EH (cell line): ENCODE measurements around the gene NOL4L.
"Not testable (repeated sequence)": the region's sequence is repeated elsewhere in the genome, so short reads cannot be mapped to it uniquely, and the experiment has no call there.

Experiments
- DNase-seq: peaks from one replicate; pipeline ENCODE4 v3.0.0-alpha.2; 2015; ENCODE audit warnings: low read depth

NOL4L gene

DNA sequence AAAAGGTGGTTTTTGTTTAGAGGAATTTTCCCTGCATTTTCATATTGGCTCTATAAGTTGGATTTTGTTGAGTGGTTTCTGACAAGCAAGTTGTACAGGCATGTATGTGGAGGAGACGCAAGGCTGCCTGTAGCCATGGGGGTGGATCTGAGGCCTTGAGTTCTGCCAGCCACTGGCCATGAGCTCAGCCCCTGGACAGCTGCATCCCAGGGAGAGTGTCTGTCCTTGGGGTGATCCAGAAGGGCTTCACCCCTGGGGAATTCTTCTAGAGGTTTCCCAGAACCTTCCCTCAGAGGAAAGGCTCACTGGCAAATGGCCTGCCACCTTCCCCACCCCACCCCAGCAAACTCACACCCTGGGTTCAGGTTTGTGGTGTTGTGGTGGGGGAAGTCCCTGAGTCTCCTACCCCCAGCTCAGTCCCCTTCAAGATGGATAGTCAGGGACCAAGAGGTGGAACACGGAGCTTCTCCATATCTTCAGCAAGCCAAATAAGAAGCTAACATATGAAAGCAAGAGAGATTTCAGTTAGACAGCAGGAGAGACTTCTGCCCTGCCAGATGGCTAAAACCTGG lies 11.6 kb upstream of the NOL4L start:
- no peak for DNase-seq

DNA sequence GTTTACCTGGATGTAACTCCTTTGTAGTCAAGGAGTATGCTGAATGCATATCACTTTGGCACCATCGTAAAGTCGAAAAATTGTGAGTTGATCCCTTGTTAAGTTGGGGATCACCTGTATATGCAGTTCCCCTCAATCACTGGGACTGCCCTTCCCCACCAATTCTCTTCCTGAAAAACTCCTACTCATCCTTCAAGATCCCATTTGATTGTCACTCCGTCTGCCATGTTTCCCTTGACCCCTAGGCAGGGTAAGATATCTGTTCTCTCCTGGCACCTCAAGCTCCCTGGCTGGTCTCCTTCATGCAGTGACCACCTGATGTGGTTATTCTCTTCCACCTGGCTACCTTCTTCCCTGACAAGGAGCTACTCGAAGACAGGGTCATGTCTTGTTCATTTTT lies 10.0 kb upstream of the NOL4L start:
- no peak for DNase-seq

DNA sequence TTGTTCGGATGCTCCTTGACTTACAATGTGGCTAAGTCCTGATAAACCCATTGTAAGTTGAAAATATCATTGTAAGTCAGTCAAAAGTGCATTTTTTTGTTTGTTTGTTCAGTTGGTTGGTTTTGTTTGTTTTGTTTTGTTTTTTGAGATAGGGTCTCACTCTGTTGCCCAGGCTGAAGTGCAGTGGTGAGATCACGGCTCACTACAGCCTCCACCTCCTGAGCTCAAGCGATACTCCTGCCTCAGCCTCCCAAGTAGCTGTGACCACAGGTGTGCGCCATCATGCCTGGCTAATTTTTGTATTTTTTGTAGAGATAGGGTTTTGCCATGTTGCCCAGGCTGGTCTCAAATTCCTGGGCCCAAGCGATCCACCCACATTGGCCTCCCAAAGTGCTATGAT lies 9.5 kb upstream of the NOL4L start:
- DNase-seq = not testable (repeated sequence)

DNA sequence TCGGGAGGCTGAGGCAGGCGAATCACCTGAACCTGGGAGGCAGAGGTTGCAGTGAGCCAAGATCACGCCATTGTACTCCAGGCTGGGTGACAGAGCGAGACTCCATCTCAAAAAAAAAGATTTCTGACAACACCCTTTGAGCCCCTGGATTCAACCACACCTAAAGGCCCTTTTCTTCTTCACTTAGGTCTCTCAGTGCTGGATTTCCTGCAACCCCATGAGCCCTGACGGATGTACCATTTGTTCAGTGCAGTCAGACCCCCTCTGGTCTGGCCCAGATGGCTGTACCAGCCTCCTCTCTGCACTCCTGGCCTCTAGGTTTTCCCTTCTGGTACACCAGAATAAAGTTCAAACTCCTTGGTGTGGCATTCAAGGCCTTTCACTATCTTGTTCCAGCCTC lies 9.1 kb upstream of the NOL4L start:
- DNase-seq = no peak

DNA sequence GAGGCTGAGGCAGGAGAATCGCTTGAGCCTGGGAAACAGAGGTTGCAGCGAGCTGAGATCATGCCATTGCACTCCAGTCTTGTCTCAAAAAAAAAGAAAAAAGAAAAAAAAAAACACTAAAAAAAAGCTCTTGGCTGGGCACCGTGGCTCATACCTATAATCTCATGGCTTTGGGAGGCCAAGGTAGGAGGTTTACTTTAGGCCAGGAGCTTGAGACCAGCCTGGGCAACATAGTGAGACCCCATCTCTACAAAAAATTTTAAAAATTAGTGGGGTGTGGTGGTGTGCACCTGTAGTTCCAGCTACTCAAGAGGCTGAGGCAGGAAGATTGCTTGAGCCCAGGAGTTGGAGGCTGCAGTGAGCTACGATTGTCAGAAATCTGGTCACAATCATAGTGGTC lies 7.5 kb upstream of the NOL4L start:
- DNase-seq = not testable (repeated sequence)

DNA sequence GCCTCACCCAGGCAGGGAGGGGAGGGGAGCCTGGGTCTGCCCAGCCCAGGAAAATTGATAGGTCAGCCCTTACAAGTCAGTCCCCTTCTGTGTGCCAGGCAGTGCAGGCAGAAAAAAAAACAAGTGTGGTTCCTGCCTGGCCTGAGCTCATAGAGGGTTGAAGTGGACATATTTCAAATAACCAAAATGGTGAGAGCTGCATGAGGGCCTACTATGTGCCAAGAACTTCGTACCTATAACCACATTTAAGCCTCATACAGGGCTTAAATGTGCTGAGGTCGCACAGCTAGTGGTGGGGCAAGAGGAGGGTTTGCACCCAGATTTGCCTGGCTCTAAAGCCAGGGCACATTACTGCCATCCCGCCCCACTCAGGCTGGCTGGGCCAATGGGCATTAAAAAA lies 6.9 kb upstream of the NOL4L start:
- DNase-seq = no peak

DNA sequence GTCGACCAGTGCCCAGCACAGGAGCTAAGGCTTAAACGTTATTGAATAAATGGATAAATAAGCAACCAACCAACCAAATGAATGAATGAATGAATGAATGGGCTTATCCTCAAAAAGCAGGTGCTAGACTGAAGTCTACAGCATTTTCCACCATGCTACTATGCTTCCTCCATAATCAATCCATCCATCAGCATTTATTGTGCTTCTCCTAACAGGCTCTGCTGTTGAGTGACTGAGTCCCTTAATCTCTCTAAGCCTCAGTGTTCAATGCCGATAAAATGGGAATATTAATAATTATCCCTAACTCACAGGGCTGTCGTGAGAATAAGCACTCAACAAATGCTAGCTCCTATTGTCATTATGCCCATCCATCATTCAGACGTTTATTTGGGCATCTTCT lies 4.6 kb upstream of the NOL4L start:
- no peak for DNase-seq

DNA sequence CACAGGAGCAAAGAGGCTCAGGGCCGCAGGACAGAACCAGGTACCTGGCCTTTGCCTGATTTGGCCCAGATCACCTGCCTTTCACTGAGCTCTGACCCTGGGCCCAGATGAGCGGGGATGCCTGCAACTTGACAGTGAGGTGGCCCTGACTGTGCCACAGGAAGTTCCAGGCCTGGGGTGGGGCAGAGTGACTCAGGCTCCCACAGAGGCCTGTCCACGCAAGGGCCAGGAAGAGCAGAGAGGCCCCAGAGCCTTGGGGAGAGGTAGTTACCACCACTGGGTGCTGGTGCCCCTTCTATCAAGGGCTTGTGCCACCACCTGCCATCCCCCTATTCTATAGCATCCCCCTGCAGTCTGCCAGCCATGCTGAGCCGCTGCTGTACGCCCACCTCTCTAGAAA lies 4.1 kb upstream of the NOL4L start:
- DNase-seq = peak; percentile 60

DNA sequence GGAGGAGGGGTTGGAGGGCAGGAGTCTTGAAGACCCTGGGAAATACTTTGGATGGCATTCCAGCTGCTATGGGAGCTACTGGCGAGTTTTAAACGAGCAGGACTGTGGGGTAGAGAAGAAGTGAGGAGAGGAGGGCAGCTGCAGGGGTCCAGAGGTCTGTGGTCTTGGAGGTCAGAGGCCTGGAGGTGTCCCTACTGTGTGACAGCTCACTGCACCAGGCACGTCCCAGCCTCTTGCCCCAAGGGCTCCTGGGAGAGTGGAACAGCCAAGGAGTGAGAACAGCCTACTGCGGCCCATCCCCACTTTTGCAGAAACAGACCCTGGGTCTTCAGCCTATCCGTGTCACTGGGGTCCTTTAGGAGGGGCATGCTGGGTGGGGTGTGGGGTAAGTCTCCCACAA lies 2.9 kb upstream of the NOL4L start:
- no peak for DNase-seq

DNA sequence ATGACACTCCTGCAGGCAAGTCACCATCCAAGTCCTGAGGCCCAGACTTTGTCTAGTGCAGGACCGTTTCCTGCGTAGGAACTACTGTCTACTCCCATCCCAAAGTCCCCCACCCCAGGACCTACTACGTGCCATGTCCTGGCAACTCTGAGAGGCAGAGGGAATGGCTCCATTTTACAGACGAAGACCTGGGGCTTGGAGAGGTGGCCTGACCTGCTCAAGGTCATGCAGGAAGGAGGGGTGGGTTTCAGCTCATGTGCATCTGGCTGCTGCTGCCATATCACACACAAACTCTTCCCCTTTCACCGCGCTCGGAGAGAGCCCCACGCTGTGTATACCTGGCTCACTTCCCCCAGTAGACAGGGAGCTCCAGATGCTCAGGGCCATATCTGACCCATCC lies 1.2 kb upstream of the NOL4L start:
- no peak for DNase-seq

DNA sequence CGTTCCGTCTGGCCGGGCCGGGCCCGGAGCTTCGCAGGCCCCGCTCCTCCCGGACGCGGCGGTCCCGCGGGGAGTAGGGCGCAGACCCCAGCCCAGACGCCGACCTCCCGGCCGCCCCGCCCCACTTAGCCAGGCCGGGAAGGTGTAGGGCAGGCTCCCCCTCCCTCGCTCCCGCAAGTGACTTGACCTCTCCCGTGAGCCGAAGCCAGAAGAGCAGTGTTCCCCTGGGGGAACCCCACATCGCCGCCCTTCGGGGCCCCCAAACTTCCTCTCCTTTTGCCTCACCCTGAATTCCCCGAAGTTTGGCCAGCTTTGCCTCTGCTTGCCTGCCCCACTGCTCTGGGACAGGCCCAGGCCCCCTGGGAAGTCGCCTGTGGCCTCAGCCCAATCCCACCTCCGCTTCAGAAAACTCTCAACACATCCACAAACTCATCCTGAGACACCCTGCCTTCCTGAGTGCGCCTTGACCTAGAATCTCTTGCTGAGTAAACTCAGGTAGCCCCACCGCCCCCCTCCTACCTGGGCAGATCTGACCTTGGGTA lies 524 bp upstream of the NOL4L start:
- DNase-seq = no peak

DNA sequence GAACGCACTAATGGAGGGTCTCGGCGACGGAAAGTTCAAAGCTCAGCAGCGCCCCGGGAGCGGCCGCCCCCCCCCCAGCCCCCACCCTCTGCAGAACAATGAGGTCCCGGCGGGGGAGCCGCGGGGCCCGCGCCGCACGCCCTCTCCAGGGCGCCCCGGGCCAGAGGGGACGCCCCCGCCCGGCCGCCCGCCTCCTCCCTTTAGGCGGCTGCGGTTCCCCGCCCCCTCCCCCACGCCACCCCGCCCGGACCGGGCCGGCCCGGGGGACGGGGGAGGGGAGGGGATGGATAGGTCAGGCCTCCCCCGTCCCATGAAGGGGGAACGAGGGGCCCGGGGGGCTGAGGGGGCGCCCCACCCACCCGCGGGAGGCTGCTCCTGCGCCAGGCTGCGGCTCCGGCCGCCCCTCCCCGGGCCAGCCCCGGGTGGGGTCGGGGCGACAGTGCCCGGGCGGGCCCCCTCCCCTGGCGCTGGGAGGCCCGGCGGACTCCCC lies 1.5 kb downstream of the NOL4L start:
- DNase-seq = no peak

DNA sequence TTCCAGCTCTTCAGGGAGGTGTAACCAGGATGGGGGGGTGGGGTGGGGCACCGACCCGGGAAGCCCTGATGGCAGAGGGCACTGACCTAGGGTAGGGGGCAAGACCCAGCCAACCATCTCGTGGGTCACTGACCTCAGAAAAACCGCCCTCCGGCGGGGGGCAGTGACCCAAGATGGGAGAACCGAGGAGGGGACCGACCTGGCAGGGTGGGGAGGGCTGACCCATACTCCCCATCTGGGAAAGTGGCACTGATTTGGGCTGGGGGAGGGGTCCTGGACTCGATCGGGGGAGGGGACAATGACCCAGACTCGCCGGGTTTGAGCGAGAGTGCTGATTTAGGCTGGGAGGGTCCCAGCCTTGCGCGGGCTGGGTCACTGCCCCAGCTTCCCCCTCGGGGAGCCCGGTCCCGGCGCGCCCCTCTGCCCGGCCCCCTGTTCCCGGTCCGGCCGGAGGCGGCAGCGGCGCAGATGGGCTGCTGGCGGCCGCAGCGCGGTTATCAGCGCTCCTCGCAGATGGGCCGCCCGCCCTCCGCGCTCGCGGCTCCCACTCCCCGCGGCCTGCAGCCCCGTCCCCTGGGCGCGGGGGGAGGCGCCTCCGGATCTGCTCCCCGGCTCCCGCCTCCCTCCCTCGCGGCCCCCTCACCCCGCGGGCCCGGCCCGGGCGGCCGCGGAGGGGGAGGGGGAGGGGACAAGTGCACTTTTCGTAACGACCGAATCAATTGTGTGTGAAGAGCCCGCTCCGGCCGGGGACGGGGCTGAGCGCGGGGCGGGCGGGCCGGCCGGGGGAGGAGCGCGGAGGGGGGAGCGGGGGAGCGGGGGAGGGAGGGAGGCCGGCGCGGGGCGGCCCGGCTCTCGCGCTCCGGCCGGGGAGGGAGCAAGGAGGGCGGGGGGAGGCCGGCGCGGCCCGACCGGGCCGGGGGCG lies 2.2 kb downstream of the NOL4L start:
- DNase-seq = no peak

DNA sequence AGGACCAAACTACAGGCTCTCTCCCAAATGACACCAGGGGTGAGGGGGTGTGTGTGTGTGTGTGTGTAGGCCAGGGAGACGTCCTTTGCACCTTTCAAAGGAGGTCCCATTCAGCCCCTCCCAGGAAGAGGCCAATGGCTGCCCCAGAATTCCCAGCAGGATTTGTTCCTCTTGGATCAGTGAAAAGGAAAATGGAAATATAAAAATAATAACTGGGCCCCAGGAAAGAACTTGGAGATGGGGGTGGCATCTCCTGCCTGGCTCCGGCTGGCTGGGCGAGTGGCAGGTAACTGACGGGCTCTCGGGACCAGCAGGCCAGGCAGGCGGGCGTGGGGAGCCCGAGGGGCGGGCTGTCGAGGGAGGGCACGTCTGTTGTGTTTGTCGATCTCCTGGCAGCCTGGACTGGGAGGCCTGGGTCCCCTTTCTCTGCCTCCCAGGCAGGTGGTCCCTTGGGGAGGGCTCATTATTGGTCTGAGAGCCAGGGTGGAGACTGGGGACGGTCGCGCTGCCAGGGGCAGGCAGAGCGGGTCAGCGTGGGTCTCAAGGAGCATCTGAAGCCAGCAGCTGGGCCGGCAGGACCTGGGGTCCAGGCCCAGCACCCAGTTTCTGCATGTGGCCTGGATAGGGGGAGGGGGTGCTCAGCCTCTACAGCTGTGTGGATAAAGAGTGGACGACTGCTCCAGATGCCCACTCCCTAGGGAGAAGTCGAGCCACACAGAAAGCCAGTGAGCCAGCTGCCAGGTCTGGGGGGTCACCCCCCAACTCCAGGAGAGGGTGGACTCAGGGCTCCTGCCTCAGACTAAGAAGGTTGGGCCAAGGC lies 3.1 kb downstream of the NOL4L start:
- no peak for DNase-seq

DNA sequence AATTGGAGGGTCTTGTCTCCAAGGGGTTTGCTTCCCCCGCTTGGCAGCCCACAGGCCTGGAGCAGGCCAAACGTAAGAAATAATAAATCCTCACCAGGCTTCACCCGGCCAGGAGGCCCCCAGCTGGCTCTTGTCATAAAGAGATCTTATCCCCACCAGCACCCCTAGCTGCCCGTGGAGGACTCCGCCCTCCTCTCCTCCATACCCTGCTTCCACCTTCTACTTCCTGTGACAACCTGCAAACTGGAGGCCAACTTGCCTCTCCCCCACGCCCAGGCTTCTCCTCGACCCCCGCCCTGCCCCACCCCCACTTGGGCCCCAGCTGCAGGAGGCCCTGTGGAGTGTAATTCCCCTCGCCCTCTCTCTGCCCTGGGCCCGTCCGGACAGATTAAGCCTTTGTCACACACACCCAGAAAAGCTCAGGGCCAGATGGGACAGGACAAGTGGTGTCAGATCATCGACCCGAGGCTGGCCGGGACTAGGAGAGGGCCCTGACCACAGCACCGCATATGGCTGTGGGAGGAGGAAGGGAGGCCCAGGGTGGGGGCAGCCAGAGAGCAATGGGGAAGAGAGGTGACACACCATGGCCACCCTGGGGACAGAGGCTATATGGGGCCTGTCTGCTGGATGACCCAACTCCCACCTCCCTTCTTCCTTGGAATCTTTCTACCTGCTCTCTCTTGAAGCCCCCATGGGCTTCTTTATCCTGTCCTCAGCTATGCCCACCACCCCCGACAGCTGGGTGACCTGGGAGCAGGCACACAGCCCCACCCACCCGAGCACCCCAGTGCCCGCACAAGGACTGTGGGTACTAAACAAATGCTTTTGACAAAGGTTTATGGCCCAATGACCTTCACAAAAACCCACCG lies 3.9 kb downstream of the NOL4L start:
- no peak for DNase-seq

DNA sequence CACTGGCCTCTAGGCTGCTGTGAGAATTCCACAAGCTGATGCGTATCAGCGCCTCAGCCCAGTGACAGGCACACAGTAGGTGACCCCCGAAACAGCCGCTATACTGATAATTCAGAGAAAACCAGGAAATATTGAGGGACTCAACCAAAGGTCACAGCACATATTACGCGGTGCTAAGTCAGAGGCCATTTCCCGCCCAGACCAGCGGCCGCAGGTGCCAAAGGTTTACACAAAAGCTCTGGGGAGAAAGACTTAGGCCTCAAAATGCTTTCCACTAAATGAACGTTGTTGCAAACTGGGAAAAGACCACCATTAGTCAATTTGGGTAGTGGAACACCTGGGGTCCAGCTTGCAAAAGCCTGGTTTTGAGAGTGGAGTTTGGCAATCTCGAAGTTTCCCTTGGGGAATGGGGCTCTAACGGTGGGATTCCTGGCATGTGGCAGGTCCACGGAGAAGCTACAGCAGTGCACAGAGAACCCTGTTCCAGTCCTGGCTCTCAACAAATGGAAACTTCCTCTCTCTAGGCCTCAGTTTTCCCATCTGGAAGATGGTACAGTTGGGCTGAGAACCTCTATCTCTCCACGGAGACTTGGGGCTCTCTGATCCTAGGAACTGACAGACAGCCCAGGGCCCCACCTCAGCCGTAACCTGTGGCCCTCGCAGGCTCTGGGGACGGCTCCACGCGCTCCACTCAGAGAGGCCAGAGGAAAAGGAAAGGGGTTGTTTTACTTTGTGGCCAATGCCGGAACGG lies 4.7 kb downstream of the NOL4L start:
- no peak for DNase-seq

DNA sequence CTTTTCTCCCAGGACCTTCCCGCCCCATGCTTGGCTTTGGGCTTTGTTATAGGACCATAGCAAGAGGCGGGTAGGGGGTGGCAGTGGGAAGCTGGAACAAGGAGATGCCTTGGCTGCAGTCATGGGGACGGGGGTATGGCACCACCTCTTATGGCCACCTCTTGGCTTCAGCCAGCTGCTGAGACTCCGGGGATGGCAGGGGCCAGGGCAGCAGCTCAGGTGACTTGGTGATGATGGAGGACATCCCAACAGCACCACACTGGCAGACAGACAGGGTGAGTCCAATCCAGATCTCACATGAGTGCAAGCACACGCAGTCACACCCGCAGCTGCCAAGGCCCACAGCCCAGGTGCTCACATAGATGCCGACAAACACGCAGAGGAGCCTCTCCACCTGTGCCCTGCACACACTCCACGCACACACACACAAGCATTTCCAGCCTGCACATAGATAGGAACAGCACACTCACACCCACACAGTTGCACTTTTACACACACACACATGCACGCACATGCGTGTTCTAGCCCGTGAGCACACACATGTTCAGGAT lies 6.2 kb downstream of the NOL4L start:
- no peak for DNase-seq

DNA sequence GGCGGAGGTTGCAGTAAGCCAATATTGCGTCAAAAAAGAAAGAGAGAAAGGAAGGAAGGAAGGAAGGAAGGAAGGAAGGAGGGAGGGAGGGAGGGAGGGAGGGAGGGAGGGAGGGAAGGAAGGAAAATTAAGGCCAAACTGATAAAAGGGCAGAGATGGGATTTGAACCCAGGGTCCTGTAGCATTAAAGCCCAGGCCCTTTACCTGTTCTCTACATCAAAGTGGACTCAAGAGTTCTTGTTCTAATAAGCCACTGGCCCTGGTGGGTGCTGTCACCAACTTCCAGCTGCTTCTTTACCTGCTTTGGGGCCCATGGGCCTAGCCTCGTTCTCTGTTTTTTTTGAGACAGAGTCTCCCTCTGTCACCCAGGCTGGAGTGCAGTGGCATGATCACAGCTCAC lies 7.1 kb downstream of the NOL4L start:
- DNase-seq = not testable (repeated sequence)

DNA sequence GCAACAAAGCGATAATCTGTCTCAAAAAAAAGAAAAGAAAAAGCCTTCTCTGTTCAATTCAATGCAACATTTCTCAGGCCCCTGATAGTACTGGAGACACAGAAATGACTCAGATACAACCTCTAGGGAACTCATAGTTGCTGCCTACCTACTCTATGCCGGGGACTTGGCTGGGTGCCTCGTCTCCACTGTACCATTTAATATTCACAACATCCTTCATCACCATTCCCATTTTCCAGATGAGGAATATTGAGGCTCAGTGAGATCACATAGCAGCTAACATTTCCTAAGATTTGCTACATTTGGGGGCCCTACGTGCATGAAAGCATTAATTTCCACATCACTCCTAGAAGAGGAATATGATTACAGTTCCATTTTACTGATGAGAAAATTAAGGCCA lies 7.5 kb downstream of the NOL4L start:
- no peak for DNase-seq

DNA sequence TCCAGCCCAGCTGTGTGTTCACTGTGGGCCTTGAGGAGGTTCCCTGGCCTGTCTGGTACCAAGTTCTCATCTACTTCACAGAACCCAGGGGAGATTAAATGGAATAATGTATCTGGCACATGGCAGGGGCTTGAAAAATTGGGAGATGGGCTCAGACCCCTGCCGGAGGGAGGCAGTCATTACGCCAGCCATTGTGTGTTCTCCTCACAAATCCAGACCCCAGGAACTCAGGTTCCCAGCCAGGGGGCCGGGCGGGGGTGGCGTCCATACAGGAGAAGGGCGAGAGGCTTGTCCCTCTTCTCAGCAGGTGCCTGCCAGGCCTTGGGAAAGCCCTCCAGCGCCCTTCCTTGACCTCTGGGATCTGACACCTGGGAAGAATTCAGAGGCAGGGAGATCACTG lies 8.1 kb downstream of the NOL4L start:
- DNase-seq = no peak
